Stimulated activated CD8-positive, alpha-beta memory T cell treated with anti-CD3 and anti-CD28 coated beads, Interleukin-4, amount 100 ng/mL, for 48 hours (primary cell): ENCODE measurements around the gene MYO7B.

ENCODE experiments used
- DNase-seq: peaks from one replicate; pipeline ENCODE4 v3.0.0-alpha.2; 2020

MYO7B gene

GRCh38 chr2:127651971-127652550, 116.6 kb downstream of the MYO7B start:
- no peak for DNase-seq

- no peak for DNase-seq
These were observed 117.4 kb downstream of the MYO7B start for GRCh38 chr2:127652786-127653357.

GRCh38 chr2:127653421-127654083, 118.1 kb downstream of the MYO7B start:
- no peak for DNase-seq

DNA sequence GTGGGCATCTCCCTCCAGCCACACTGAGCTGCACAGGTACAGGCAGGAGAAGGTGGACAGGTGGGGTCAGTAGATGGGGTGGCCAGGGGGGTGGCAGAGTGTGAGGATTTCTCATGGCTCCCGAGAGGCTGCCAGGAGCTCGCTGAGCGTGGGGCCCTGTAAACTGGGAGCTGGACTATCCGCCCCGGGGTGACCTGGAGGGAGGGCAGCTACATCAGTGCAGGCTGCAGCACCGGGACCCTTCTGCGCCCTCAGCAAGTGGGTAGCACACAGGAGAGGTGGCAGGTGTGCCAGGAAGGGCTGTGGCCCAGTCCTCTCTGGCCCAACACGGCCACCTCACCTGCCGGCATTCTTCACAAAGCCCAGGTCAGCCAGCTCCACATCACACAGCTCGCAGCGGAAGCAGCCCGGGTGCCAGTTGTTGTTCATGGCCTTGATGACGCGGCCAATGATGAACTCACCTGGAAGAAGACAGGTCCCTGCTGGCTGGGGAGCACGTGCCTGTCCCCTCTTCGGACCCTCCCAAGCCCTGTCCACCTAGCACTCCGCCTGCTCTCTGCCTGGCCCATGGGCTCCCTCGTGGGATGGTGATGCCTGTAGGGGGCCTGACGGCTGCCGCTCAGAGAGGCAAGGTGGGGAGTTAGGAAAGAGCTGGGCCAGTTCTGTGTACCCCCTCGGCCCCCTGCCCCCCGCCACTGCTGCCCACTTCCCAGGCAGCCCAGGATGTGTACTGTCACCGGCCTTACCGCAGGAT, 118.8 kb downstream of the MYO7B start:
- no peak for DNase-seq

- no peak for DNase-seq
These were observed 119.3 kb downstream of the MYO7B start for GRCh38 chr2:127654838-127655175.

DNA sequence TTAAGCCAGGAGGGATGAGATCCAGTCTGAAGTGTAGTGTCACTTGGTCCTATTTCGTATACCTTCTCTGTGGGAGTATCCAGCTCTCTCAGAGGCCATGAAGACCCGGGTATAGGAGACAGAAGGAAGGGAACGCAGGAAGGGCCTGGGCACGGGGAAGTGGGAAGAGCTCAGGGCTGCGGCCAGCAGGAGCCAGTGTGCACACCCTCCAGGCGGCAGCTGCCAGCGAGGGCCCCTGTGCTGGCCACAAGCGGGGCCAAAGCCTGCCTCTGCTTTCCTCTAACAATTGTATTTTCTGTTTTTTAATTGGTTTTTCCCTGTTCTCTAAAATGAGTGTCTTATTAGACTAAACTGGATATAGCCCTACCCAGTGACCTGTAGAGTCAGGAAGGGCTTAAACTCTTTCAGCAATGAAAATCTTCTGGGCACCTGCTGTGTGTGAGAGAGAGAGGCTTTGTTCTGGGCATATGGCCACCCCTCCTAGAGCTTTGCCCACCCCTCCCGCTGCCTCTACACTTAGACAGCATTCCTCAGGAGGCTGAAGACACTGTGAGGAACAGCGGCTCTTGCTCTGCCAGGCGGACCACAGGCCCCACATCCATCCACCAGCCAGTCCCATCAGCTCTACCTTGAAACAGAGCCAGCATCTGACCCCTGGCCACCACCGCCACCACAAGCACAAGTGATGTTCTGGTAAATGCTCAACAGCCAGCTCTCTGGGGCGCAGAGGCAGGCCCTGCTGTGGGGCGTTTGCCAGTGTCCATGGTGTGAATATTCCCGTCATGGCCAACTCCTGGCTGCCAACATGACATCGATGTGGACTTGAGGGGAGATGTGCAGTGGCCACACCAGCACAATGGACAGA, 120.0 kb downstream of the MYO7B start:
- no peak for DNase-seq

GRCh38 chr2:127656569-127657231, 121.2 kb downstream of the MYO7B start:
- no peak for DNase-seq

DNA sequence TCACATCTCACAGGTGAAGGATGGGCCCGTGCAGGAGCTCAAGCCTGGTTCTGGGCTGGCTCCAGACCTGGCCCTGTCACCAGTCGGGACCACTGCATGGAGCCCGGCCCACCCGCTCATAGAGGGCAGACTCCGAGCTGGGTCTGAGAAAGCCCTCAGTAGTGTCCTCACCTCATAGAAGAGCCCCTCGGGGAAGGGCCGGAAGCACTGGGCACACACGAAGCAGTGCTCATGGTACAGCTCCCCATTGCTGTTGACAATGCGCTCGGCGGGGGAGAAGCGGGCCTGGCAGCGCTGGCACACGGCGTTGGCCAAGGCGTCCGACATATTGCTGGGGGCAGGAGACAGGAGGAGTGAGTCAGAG, 121.7 kb downstream of the MYO7B start:
- no peak for DNase-seq

DNA sequence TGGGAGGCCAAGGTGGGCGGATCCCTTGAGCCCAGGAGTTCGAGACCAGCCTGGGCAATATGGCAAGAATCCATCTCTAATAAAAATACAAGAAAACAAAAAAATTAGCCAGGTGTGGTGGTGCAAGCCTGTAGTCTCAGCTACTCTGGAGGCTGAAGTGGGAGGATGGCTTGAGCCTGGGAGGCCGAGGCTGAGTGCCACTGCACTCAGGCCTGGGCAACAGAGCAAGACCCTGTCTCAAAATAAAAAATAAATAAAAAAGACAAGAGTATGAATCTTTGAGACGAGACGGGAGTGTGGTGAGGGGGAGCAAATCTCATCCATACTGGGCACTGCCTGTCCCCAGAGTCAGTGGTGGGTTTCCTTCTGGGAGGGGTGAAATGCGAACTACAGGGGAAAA, 122.7 kb downstream of the MYO7B start:
- no peak for DNase-seq

GRCh38 chr2:127658641-127659407, 123.3 kb downstream of the MYO7B start:
- DNase-seq = no peak

DNA sequence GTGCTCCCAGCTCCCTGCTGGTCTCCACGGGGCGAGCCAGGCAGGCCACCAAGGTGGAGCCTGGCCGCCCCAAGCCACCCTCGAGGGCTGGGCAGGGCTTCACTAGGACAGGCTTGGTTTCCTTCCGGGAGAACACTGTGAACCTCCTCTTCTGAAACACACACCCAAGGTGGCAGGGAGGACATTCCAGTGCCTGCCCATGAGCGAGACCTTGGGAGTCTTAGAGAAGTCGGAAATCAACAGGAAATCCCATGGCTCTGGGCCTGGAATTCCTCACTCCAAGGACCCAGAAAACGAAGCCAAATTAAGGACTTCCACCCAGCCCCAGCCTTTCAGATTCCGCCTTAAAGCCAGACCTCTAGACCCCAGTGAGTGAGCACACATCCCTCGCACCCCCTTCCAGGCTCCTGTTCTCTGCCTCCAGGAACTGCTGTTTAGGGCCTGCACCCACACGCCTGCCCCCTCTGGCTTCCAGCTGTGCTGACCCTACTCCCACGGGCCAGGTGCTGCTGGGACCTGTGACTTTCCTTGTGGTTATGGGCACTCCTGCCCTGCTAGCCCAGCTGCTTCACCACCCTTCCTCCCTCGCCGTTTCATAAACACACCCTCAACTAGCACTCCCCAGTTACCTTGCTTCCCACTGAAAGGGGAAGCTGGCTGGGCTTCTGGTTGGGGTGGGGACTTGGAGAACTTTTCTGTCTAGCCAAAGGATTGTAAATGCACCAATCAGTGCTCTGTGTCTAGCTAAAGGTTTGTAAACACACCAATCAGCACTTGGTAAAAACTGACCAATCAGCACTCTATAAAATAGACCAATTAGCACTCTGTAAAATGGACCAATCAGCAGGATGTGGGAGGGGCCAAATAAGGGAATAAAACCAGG, 124.2 kb downstream of the MYO7B start:
- no peak for DNase-seq

DNA sequence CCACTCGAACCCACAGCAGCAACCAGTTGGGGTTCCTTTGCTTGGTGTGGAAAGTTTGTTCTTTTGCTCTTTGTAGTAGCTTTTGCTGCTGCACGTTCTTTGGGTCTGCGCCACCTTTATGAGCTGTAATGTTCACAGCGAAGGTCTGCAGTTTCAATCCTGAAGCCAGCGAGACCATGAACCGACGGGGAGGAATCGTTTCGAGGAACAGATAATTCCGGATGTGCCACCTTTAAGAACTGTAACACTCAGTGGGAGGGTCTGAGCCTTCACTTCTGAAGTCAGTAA, 124.8 kb downstream of the MYO7B start:
- no peak for DNase-seq

DNA sequence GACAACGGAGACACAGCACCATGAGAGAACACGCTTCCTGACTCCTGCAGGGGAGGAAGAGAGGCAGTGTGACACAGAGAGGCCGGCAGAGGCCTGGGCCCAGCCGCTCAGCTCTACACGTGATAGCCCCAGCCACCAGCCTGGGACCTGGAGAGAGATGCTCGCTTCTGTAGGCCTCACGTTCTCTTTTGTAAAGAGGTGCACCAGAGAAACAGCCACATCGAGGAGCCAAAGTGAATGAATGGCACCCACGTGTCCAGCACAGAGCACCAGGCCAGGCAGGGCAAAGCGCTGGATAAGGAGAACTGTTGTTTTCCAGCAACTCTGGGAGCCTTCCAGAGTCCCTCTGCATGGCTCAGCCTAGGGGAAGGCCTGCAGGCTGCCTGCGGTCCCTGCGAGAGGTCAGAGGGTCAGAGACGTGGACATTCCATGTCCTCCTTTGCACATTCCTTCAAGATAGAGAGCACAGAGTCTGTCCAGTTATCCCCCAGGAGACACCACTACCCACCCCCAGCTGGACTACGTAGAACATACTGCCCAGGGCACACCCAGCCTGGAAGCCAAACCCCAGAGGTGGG, 125.7 kb downstream of the MYO7B start:
- DNase-seq = no peak

DNA sequence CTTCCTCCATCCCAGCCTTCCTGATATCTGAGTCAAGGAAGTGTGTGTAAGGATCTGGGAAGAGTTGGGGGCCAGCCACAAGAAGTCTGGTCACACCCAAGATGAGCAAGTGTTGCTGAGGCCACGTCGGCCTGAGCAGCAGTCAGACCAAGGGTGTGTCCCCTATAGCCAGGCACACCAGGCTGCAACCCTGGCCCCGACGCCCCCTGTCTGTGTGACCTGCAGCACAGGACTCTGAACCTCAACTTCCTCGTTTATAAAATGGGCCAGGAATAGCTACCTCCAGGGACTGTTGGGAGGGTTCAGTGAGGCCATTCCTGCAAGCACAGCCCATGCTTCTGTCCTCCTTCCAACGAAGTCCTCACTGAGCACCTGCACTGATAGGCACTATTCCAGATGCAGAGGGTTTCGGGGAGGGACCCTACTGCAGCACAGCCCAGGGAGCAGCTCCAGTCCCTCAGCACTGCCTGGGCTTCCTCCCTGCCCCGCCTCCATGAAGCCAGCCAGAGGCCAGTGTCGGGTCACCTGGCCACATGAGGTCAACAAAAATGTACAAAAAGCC, 126.5 kb downstream of the MYO7B start:
- no peak for DNase-seq

GRCh38 chr2:127662937-127663565, 127.6 kb downstream of the MYO7B start:
- DNase-seq = no peak

DNA sequence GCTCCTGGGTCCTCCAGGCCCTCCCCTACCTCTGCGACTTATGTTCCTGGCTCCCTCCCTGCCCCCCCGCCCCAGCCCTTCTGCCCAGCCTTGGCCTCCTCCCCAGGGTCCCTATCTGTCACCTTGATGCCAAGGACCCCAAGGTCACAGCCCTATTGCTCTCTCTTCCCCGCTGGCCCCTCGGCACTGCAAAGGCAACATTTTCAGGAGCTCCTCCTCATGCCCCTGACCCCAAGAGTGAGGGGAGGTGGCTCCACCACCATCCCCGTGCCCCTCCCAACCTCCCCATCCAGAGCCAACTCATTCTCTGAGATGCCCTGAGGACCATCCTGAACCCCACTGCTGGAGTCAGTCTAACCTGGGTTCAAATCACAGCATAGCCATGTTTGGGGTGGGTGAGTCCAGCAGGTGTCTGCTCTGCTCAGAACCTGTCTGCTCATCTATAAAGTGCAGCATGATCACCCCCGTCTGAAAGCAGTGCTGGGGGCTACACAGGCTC, 128.1 kb downstream of the MYO7B start:
- DNase-seq = no peak

DNA sequence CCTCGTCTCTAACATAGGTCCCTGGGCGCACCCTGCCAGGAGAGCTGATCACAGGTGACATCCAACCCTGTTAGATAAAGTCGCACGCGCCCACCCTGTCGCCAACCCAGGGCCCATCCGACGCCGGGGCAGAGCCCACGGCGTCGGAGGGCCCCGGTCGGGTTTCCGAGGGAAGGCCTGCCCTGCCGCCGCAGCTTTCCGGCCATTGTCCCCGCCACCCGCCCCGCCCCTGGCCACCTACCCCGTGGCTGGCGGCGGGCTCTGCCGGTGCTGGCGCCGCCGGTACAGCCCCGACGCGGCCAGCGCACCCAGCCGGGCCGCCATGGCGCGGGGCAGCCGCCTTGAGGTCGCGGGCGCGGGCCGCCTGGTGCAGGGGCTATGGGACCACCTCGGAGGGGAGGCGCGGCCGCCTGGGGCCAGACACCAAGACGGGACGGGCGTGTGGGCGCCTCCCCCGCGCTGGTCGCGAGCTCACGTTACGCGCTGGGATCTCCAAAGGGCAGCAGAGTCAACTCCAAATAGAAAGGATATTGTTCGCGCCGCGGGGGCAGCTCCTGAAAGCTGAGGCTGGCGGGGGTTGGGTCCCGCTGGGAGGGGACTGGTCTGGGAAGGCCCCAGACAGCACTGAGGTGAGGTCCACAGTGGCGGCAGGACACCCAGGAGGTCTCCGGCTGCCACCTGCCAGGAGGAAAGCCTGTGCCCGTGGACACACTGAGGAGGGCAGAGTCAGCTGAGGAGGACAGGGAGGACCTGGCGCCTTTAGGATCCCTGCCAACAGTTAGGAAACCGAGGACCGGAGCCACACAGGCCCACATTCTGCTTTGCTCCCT, 128.8 kb downstream of the MYO7B start:
- no peak for DNase-seq

DNA sequence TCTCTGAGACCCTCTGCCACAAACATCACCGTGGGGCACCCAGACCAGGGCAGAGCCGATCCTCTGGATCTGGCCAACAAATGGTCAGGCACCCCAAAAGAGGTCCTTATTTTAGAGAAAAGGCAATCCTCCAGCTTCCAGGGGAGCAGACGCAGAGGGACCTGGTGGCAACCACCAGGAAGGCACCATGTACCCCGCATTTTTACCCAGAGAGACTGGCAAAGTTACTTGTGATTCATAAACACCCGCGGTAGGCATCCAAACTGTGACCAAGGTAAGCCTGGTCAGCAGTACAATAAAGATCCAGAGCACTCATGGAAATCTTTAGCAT, 129.4 kb downstream of the MYO7B start:
- DNase-seq = no peak
